SK-N-SH treated with all-trans-retinoic acid at 6 μM for 48 hours (cell line): ENCODE measurements around the gene PIK3R5.

Source experiments
- ATAC-seq: fragments of 200-7000 bp; cut with Tn5 transposase; 3 replicates; pipeline ENCODE4 v1.9.1; 2020; ENCODE audit warnings: mild to moderate bottlenecking, moderate library complexity
- ARNTL ChIP-seq: fragments of 450-650 bp; formaldehyde crosslinking; IDR thresholded peaks from 2 replicates; pipeline ENCODE4 v1.5.0; 2020; ENCODE audit warnings: low read depth, mild to moderate bottlenecking, moderate library complexity, borderline replicate concordance
- BACH2 ChIP-seq: fragments of 250-450 bp; sonication (Bioruptor Pico); IDR thresholded peaks from 2 replicates; pipeline ENCODE4 v1.9.0; 2021; ENCODE audit warnings: mild to moderate bottlenecking, borderline replicate concordance
- CREB5 ChIP-seq: fragments of 250-450 bp; sonication (Bioruptor Pico); IDR thresholded peaks from 2 replicates; pipeline ENCODE4 v1.5.1; 2020; ENCODE audit warnings: low read depth, mild to moderate bottlenecking, moderate library complexity
- CSDC2 ChIP-seq: fragments of 250-450 bp; sonication (Bioruptor Pico); IDR thresholded peaks from 2 replicates; pipeline ENCODE4 v1.5.0; 2020; ENCODE audit warnings: mild to moderate bottlenecking, moderate library complexity
- CSRNP3 ChIP-seq: fragments of 250-450 bp; sonication (Bioruptor Pico); IDR thresholded peaks from 2 replicates; pipeline ENCODE4 v1.5.1; 2021; ENCODE audit warnings: mild to moderate bottlenecking, moderate library complexity
- ESRRG ChIP-seq: fragments of 250-450 bp; sonication (Bioruptor Pico); IDR thresholded peaks from 2 replicates; pipeline ENCODE4 v1.6.1; 2021; ENCODE audit warnings: mild to moderate bottlenecking
- GLIS3 ChIP-seq: fragments of 250-450 bp; sonication (Bioruptor Pico); IDR thresholded peaks from 2 replicates; pipeline ENCODE4 v1.5.0; 2020; ENCODE audit warnings: mild to moderate bottlenecking, moderate library complexity
- ISL1 ChIP-seq: fragments of 250-450 bp; sonication (Bioruptor Pico); IDR thresholded peaks from 2 replicates; pipeline ENCODE4 v2.1.2; 2022; ENCODE audit warnings: mild to moderate bottlenecking, moderate library complexity
- OSR1 ChIP-seq: fragments of 250-450 bp; sonication (Bioruptor Pico); IDR thresholded peaks from 2 replicates; pipeline ENCODE4 v1.8.0; 2022; ENCODE audit warnings: moderate library complexity, mild to moderate bottlenecking, inconsistent platforms
- POU6F1 ChIP-seq: fragments of 250-450 bp; sonication (Bioruptor Pico); IDR thresholded peaks from 2 replicates; pipeline ENCODE4 v1.8.0; 2021; ENCODE audit warnings: low read depth, mild to moderate bottlenecking, moderate library complexity, borderline replicate concordance
- PPARA ChIP-seq: fragments of 250-450 bp; sonication (Bioruptor Pico); IDR thresholded peaks from 2 replicates; pipeline ENCODE4 v1.5.0; 2020; ENCODE audit warnings: mild to moderate bottlenecking, borderline replicate concordance
- RARB ChIP-seq: fragments of 250-450 bp; sonication (Bioruptor Pico); IDR thresholded peaks from 2 replicates; pipeline ENCODE4 v1.8.0; 2021; ENCODE audit warnings: mild to moderate bottlenecking, moderate library complexity
- SNAI2 ChIP-seq: fragments of 250-450 bp; sonication (Bioruptor Pico); IDR thresholded peaks from 2 replicates; pipeline ENCODE4 v1.5.0; 2020; ENCODE audit warnings: mild to moderate bottlenecking, moderate library complexity
- TCF4 ChIP-seq: fragments of 250-450 bp; sonication (Bioruptor Pico); IDR thresholded peaks from 2 replicates; pipeline ENCODE4 v1.8.0; 2021; ENCODE audit warnings: mild to moderate bottlenecking, moderate library complexity, borderline replicate concordance
- TOX ChIP-seq: fragments of 250-450 bp; sonication (Bioruptor Pico); IDR thresholded peaks from 2 replicates; pipeline ENCODE4 v1.8.0; 2021; ENCODE audit warnings: mild to moderate bottlenecking, moderate library complexity, borderline replicate concordance
- TSHZ2 ChIP-seq: fragments of 250-450 bp; sonication (Bioruptor Pico); IDR thresholded peaks from 2 replicates; pipeline ENCODE4 v1.5.0; 2020; ENCODE audit warnings: mild to moderate bottlenecking, moderate library complexity
- ZC3H10 ChIP-seq: fragments of 250-450 bp; sonication (Bioruptor Pico); IDR thresholded peaks from 2 replicates; pipeline ENCODE4 v1.5.1; 2021; ENCODE audit warnings: mild to moderate bottlenecking, moderate library complexity
- ZFP3 ChIP-seq: fragments of 250-450 bp; sonication (Bioruptor Pico); IDR thresholded peaks from 2 replicates; pipeline ENCODE4 v1.5.0; 2020; ENCODE audit warnings: mild to moderate bottlenecking, moderate library complexity
- ZFP30 ChIP-seq: fragments of 450-650 bp; formaldehyde crosslinking; IDR thresholded peaks from 2 replicates; pipeline ENCODE4 v1.5.0; 2022; ENCODE audit warnings: mild to moderate bottlenecking, moderate library complexity
- ZNF565 ChIP-seq: fragments of 450-650 bp; formaldehyde crosslinking; conservative IDR thresholded peaks from 2 replicates; pipeline ENCODE4 v1.5.0; 2020; ENCODE audit warnings: low read depth, mild to moderate bottlenecking, moderate library complexity
- ZNF70 ChIP-seq: fragments of 450-650 bp; formaldehyde crosslinking; IDR thresholded peaks from 2 replicates; pipeline ENCODE4 v1.5.0; 2020; ENCODE audit warnings: mild to moderate bottlenecking, moderate library complexity

The PIK3R5 gene

GRCh38 chr17:8855477-8856204, 109.9 kb downstream of the PIK3R5 start:
- ATAC-seq: no peak
- TF ChIP-seq CSRNP3 (CRISPR knock-in tag): no peak
- TF ChIP-seq CREB5 (CRISPR knock-in tag): no peak
- no peak for TF ChIP-seq RARB (CRISPR knock-in tag)
- TF ChIP-seq SNAI2: no peak
- TF ChIP-seq TSHZ2 (CRISPR knock-in tag): no peak
- TF ChIP-seq ZNF565 (CRISPR knock-in tag): no peak
- no peak for TF ChIP-seq TCF4 (CRISPR knock-in tag)
- no peak for TF ChIP-seq BACH2 (CRISPR knock-in tag)
- TF ChIP-seq GLIS3: no peak
- no peak for TF ChIP-seq OSR1 (CRISPR knock-in tag)
- TF ChIP-seq ESRRG (CRISPR knock-in tag): no peak
- no peak for TF ChIP-seq POU6F1 (CRISPR knock-in tag)
- no peak for TF ChIP-seq PPARA (CRISPR knock-in tag)
- TF ChIP-seq ZC3H10 (CRISPR knock-in tag): no peak
- TF ChIP-seq TOX (CRISPR knock-in tag): no peak
- TF ChIP-seq ZNF70 (CRISPR knock-in tag): no peak
- no peak for TF ChIP-seq CSDC2 (CRISPR knock-in tag)
- TF ChIP-seq ZFP30 (CRISPR knock-in tag): no peak
- no peak for TF ChIP-seq ARNTL (CRISPR knock-in tag)
- TF ChIP-seq, all 23 proteins: peak for 0

GRCh38 chr17:8851600-8851999, 113.9 kb downstream of the PIK3R5 start:
- ATAC-seq: no peak
- TF ChIP-seq CSRNP3 (CRISPR knock-in tag): no peak
- TF ChIP-seq ZNF565 (CRISPR knock-in tag): no peak
- TF ChIP-seq ISL1: no peak
- no peak for TF ChIP-seq ZFP3 (CRISPR knock-in tag)
- no peak for TF ChIP-seq CSDC2 (CRISPR knock-in tag)
- TF ChIP-seq BACH2 (CRISPR knock-in tag): no peak
- no peak for TF ChIP-seq ZFP30 (CRISPR knock-in tag)
- TF ChIP-seq SNAI2: no peak
- no peak for TF ChIP-seq OSR1 (CRISPR knock-in tag)
- no peak for TF ChIP-seq CREB5 (CRISPR knock-in tag)
- TF ChIP-seq ZC3H10 (CRISPR knock-in tag): no peak
- no peak for TF ChIP-seq PPARA (CRISPR knock-in tag)
- no peak for TF ChIP-seq TCF4 (CRISPR knock-in tag)
- TF ChIP-seq GLIS3: no peak
- no peak for TF ChIP-seq ESRRG (CRISPR knock-in tag)
- no peak for TF ChIP-seq ZNF70 (CRISPR knock-in tag)
